Thyroid gland (tissue), 4 donors: ENCODE data around the gene BMP4.

Experiments
- POLR2A ChIP-seq, 2 donors: fragments of 450-650 bp; IDR thresholded peaks; one replicate each; pipeline ENCODE4 v1.6.1; 2017; ENCODE audit warnings: antibody characterized with exemption in 2 of 2, mild to moderate bottlenecking in 2 of 2, moderate library complexity in 1 of 2
- TF ChIP-seq, protein P1 (sequence below), 6 experiments: fragments of 200-600 bp in 3 of 6; fragments of 450-650 bp in 3 of 6; sonication (generic) in 3 of 6; IDR thresholded peaks; one replicate each; pipeline ENCODE4 v1.5.1; 2016 to 2019; ENCODE audit warnings: antibody characterized with exemption in 6 of 6, mild to moderate bottlenecking in 2 of 6, inconsistent platforms in 1 of 6, moderate library complexity in 1 of 6

- TF ChIP-seq, protein P1, sequence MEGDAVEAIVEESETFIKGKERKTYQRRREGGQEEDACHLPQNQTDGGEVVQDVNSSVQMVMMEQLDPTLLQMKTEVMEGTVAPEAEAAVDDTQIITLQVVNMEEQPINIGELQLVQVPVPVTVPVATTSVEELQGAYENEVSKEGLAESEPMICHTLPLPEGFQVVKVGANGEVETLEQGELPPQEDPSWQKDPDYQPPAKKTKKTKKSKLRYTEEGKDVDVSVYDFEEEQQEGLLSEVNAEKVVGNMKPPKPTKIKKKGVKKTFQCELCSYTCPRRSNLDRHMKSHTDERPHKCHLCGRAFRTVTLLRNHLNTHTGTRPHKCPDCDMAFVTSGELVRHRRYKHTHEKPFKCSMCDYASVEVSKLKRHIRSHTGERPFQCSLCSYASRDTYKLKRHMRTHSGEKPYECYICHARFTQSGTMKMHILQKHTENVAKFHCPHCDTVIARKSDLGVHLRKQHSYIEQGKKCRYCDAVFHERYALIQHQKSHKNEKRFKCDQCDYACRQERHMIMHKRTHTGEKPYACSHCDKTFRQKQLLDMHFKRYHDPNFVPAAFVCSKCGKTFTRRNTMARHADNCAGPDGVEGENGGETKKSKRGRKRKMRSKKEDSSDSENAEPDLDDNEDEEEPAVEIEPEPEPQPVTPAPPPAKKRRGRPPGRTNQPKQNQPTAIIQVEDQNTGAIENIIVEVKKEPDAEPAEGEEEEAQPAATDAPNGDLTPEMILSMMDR (IDR thresholded peaks at IDR 0.05): no peak
- no peak for TF ChIP-seq POLR2A (IDR thresholded peaks at IDR 0.05)
Measured at GRCh38 chr14:53908416-53908815, 48.2 kb downstream of the BMP4 start.
